GM21515 (cell line): ENCODE measurements around the gene MXD3.
A peak's percentile ranks its signal among the peaks of the same experiment; 100 is the strongest.
"Not testable (repeated sequence)": the region's sequence is repeated elsewhere in the genome, so short reads cannot be mapped to it uniquely, and the experiment has no call there.

ENCODE experiments used
- ATAC-seq: cut with Tn5 transposase; IDR thresholded peaks from one replicate; pipeline ENCODE4 v1.9.1; 2021; ENCODE audit not compliant: unreplicated experiment

The MXD3 gene

GRCh38 chr5:177311723-177312648 lies at the start of gene MXD3:
MXD3 (minus strand) TSS chr5:177311898; CDS start chr5:177311830, 68 bp downstream.
- ATAC-seq, result peak; percentile 69

- not testable (repeated sequence) for ATAC-seq
These were observed 49.0 kb upstream of the MXD3 start for GRCh38 chr5:177360740-177361139.

GRCh38 chr5:177359860-177360259 lies 48.2 kb upstream of the MXD3 start:
- ATAC-seq, result no peak

- ATAC-seq, result no peak
These were observed 47.8 kb upstream of the MXD3 start for GRCh38 chr5:177359451-177359851.

GRCh38 chr5:177358370-177358819 lies 46.7 kb upstream of the MXD3 start:
- ATAC-seq, result no peak

GRCh38 chr5:177357459-177358351 lies 46.0 kb upstream of the MXD3 start, which contains the start of gene RGS14:
RGS14 (plus strand) TSS chr5:177357924; CDS start chr5:177358025, 101 bp downstream.
- peak; percentile 85 for ATAC-seq

- ATAC-seq, result no peak
These were observed 45.4 kb upstream of the MXD3 start for GRCh38 chr5:177357146-177357458.

- no peak for ATAC-seq
These were observed 45.0 kb upstream of the MXD3 start for GRCh38 chr5:177356746-177357145.

GRCh38 chr5:177355868-177356168 lies 44.1 kb upstream of the MXD3 start:
- ATAC-seq, result no peak

- ATAC-seq, result no peak
These were observed 43.6 kb upstream of the MXD3 start for GRCh38 chr5:177355162-177355867.

- no peak for ATAC-seq
These were observed 43.0 kb upstream of the MXD3 start for GRCh38 chr5:177354711-177355110.

- no peak for ATAC-seq
These were observed 42.6 kb upstream of the MXD3 start for GRCh38 chr5:177354256-177354655.

- no peak for ATAC-seq
These were observed 41.4 kb upstream of the MXD3 start for GRCh38 chr5:177353093-177353492.

GRCh38 chr5:177351392-177352329 lies 40.0 kb upstream of the MXD3 start, which contains the start of gene LMAN2:
LMAN2 (minus strand) TSS chr5:177351668; CDS start chr5:177351647, 21 bp downstream.
- peak; percentile 89 for ATAC-seq

GRCh38 chr5:177350776-177351391 lies 39.2 kb upstream of the MXD3 start:
- no peak for ATAC-seq

GRCh38 chr5:177349762-177350161 lies 38.1 kb upstream of the MXD3 start:
- no peak for ATAC-seq

- ATAC-seq, result no peak
These were observed 37.6 kb upstream of the MXD3 start for GRCh38 chr5:177349362-177349647.

GRCh38 chr5:177347699-177348098 lies 36.0 kb upstream of the MXD3 start:
- ATAC-seq, result no peak

- ATAC-seq, result no peak
These were observed 35.1 kb upstream of the MXD3 start for GRCh38 chr5:177346820-177347219.

- no peak for ATAC-seq
These were observed 33.2 kb upstream of the MXD3 start for GRCh38 chr5:177344891-177345290.
